Vagina (tissue), 2 donors: ENCODE results near the gene GLYATL1B. TPM values are rescaled to one million over a fixed set of nuclear protein-coding genes. Genes with fewer than 3 reads are reported as not detected.
"Not testable (repeated sequence)": the region's sequence is repeated elsewhere in the genome, so short reads cannot be mapped to it uniquely, and the experiment has no call there.

Experiments used
- DNase-seq, 2 donors: peaks; one replicate each; pipeline ENCODE4 v3.0.0-alpha.2; 2017; ENCODE audit errors: extremely low spot score in 2 of 2
- H3K27ac ChIP-seq: fragments of 200-600 bp; sonication (generic); one replicate; pipeline ENCODE4 v1.5.1; 2019
- H3K27me3 ChIP-seq: fragments of 200-600 bp; sonication (generic); one replicate; pipeline ENCODE4 v1.5.1; 2019
- H3K36me3 ChIP-seq, 2 donors: fragments of 200-600 bp; sonication (generic); one replicate each; pipeline ENCODE4 v1.5.1; 2017 to 2019
- H3K4me1 ChIP-seq: fragments of 200-600 bp; sonication (generic); one replicate; pipeline ENCODE4 v1.5.1; 2019
- H3K4me3 ChIP-seq, 2 donors: fragments of 200-600 bp; sonication (generic); 1 replicate in 1 of 2; 2 replicates in 1 of 2; pipeline ENCODE4 v1.5.1; 2016 to 2019
- H3K9me3 ChIP-seq: fragments of 200-600 bp; sonication (generic); one replicate; pipeline ENCODE4 v1.5.1; 2019
- POLR2A ChIP-seq, 2 donors: fragments of 450-650 bp; IDR thresholded peaks; one replicate each; pipeline ENCODE4 v1.6.1; 2017; ENCODE audit warnings: antibody characterized with exemption in 2 of 2, mild to moderate bottlenecking in 2 of 2, moderate library complexity in 2 of 2
- POLR2AphosphoS5 ChIP-seq, 2 donors: sonication (generic); formaldehyde crosslinking; IDR thresholded peaks; one replicate each; pipeline ENCODE4 v1.9.0; 2017; ENCODE audit warnings: antibody characterized with exemption in 2 of 2, mild to moderate bottlenecking in 2 of 2, low read depth in 1 of 2; ENCODE audit not compliant: insufficient read depth in 1 of 2
- intact Hi-C: fragments of 100-400 bp; cut with DNase I; formaldehyde crosslinking; loops from one replicate; pipeline ENCODE4 v1.15.1; 2023
- total RNA-seq: library from RNA; depleted of rRNA; stranded (reverse); fragments of >200 nt; gene quantifications from one replicate; pipeline ENCODE4 v1.2.3, GENCODE V29; 2016
- TF ChIP-seq, protein P1 (sequence below), 3 experiments: fragments of 450-650 bp in 2 of 3; fragments of 200-600 bp in 1 of 3; sonication (generic) in 1 of 3; IDR thresholded peaks; one replicate each; pipeline ENCODE4 v1.5.1; 2017 to 2019; ENCODE audit warnings: antibody characterized with exemption in 3 of 3, mild to moderate bottlenecking in 2 of 3, moderate library complexity in 2 of 3

GLYATL1B gene
- total RNA-seq, 1 donor from 2014 or later = not detected

- TF ChIP-seq, protein P1, sequence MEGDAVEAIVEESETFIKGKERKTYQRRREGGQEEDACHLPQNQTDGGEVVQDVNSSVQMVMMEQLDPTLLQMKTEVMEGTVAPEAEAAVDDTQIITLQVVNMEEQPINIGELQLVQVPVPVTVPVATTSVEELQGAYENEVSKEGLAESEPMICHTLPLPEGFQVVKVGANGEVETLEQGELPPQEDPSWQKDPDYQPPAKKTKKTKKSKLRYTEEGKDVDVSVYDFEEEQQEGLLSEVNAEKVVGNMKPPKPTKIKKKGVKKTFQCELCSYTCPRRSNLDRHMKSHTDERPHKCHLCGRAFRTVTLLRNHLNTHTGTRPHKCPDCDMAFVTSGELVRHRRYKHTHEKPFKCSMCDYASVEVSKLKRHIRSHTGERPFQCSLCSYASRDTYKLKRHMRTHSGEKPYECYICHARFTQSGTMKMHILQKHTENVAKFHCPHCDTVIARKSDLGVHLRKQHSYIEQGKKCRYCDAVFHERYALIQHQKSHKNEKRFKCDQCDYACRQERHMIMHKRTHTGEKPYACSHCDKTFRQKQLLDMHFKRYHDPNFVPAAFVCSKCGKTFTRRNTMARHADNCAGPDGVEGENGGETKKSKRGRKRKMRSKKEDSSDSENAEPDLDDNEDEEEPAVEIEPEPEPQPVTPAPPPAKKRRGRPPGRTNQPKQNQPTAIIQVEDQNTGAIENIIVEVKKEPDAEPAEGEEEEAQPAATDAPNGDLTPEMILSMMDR (IDR thresholded peaks at IDR 0.05) = peak; percentile 27 to 47 (median 39)
- H3K9me3 ChIP-seq, H3K36me3 ChIP-seq, H3K27me3 ChIP-seq, H3K27ac ChIP-seq, H3K4me1 ChIP-seq, intact Hi-C loops, DNase-seq: not testable (repeated sequence)
- H3K4me3 ChIP-seq = peak overlapping the region; percentile 13 to 21
Observed at GRCh38 chr11:59058120-59059033, 27.7 kb upstream of the GLYATL1B start.

DNA sequence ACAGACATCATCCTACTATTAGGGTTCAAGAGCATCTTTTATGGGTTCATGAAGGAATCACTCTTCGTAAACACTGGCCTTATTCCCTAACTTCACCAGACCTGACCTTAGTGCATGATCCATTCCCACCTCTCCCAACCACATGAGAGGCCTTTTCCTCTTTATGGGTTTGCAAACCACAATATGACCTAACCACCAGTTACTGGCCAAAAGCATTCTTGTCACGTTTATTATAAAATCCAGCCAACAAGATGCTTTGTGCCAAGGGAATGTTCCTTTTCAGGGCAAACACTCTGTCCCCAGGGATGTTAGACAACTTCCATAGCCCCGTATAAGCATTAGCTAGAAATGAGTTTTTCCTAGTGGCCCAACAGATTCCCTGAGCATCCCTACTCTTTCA is 26.0 kb upstream of the GLYATL1B start:
- H3K27ac ChIP-seq, intact Hi-C loops, H3K4me3 ChIP-seq, H3K9me3 ChIP-seq, DNase-seq, H3K36me3 ChIP-seq, H3K4me1 ChIP-seq, H3K27me3 ChIP-seq: not testable (repeated sequence)

DNA sequence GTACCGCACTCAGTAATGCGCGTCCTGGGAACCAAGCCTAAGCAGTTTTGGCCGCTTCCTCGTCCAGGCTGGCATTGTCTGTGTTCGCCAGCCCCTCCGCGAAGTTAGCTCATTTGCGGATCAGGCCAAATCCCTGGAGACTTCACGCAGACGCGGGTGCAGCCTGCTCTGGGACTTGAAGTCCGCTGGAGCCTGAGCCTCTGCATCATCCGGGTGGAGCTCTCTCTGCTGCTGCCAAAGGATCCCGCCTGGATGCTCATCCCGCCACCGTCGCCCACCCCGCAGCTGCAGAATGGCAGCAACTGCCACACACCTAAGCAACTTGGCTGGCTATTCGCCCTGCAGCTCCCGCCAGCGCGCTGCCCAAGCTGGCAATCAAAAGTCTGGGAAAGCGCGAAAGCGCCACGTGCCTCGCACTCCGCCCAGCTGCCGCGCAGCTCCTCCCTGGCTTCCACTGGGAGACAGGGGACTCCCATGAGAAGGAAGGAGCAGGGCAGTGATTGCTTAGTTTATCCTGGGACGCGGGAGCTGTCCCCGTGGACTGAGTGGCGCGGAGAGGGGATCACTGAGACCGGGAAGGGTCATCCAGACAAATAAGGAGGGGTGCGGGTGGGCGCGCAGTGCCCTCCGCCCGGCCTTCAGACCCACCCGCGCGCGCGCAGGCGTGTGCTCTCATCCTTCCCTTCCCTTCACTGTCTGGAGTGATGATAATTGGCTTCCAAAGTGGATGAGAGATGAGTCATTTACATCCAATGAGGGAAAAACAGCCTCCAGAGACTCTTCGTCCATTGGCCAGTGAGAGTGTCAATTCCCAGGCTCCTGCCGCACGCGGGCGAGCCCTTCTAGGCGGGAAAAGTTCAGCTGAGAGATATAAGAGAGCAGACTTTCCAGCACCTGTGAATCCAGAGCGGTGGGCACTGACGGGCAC is 23.2 kb upstream of the GLYATL1B start:
- no peak for DNase-seq
- Histone ChIP-seq H3K27ac (no peak overlapping the region), H3K9me3 (no peaks in the 10 kb centered on the region), H3K4me3 (no peak overlapping the region), H3K36me3 (no peaks in the 10 kb centered on the region), H3K4me1 (peaks cover 8% of the 10 kb centered on the region), H3K27me3 (no peaks in the 10 kb centered on the region)
- intact Hi-C loops = no loop called here
- TF ChIP-seq, protein P1 (IDR thresholded peaks at IDR 0.05) = no peak
- TF ChIP-seq POLR2AphosphoS5 (IDR thresholded peaks at IDR 0.05; ENCODE audit: insufficient read depth in 1 of 2, low read depth in 1 of 2) (no peak), POLR2A (IDR thresholded peaks at IDR 0.05) (no peak)

DNA sequence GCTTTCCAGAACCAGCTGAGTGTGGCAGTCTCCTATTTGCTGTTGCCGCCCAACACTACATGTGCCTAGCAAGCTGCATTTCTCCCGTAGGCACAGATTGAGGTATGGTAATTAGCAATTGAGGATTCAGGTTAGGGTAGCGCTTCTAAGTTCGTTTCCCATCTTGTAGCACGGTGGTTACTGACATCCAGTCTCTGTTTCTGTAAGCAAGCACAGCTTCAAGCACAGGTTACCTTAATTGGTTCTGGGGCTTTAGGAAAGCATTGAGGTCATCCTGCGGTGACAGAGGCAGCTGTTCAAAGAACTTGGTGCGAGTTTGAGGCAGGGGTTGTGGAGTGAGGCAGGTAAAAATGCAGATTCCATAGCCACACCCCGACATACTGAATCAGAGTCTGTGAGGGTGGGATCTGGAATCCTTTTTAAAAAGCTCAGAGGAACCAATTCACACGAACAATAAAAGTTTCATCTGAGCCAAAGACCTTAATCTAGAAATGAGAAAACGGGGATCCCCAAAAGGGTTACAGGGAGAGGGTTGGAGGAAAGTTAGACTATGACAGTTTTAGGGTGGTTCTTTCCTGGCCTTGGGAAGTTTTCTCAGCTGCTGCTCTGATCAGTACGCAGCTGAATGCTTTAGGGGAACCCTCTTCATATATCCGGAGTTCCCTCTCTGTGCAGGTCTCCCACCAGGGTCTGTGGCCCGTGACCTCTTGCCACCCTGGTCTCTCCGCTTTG is 21.9 kb upstream of the GLYATL1B start:
- intact Hi-C loops, H3K4me3 ChIP-seq, H3K27ac ChIP-seq, H3K36me3 ChIP-seq, H3K27me3 ChIP-seq, H3K4me1 ChIP-seq, H3K9me3 ChIP-seq, DNase-seq: not testable (repeated sequence)

- no peaks in the 10 kb centered on the region for H3K36me3 ChIP-seq
- intact Hi-C loops = no loop called here
- H3K4me1 ChIP-seq = no peaks in the 10 kb centered on the region
- TF ChIP-seq POLR2AphosphoS5 (IDR thresholded peaks at IDR 0.05; ENCODE audit: insufficient read depth in 1 of 2, low read depth in 1 of 2) = no peak
- TF ChIP-seq, protein P1 (IDR thresholded peaks at IDR 0.05) = no peak
- TF ChIP-seq POLR2A (IDR thresholded peaks at IDR 0.05) = no peak
- no peaks in the 10 kb centered on the region for H3K9me3 ChIP-seq
- H3K27me3 ChIP-seq = no peaks in the 10 kb centered on the region
- no peak overlapping the region for H3K27ac ChIP-seq
- DNase-seq = no peak
- no peak overlapping the region for H3K4me3 ChIP-seq
Observed at GRCh38 chr11:59069087-59069486, 17.0 kb upstream of the GLYATL1B start.
